ENCODE data around the gene OR51D1. TPM values are rescaled to one million over a fixed set of nuclear protein-coding genes. Genes with fewer than 3 reads are reported as not detected.

Gene OR51D1
- total and polyA plus RNA-seq, 8 donors = not detected

DNA sequence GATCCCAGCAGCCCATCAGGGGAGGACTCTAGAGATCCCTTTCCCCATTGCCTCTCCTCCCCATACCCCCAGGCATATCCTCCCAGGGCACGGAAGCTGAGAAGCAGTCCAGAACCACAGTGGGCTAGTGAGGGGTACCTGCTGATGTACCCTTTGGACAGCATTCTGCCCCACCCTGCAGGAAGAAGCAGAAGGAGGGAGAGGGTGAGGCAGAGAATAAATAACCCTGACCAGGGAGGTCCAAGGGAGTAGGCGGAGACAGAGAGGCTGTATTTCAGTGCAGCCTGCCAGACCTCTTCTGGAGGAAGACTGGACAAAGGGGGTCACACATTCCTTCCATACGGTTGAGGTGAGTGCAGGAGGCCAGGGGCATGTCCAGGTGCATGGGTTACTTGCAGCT is 6.4 kb downstream of the OR51D1 start, which contains the start of gene OR51E1:
OR51E1 (plus strand) TSS at position 301 of the 400 bp plus-strand sequence. CDS start 8,545 bp downstream, outside the sequence.
- DNase-seq (no peak), ATAC-seq (no peak)
- no peak within 1 kb of the TSS for H3K4me3 ChIP-seq
- H3K9me3 ChIP-seq = no peaks in the 10 kb centered on the region
- H3K27me3 ChIP-seq = no peaks in the 10 kb centered on the region
- no peaks in the 10 kb centered on the region for H3K4me1 ChIP-seq
- intact Hi-C loops (cut with DNase I) = loop anchor here in 1 of 2 donors (5.0 kb wide), 1 partner anchor 359 kb away; no protein-coding TSS in a partner anchor
- no peak within 1 kb of the TSS for H3K27ac ChIP-seq
- TF ChIP-seq, protein P1, sequence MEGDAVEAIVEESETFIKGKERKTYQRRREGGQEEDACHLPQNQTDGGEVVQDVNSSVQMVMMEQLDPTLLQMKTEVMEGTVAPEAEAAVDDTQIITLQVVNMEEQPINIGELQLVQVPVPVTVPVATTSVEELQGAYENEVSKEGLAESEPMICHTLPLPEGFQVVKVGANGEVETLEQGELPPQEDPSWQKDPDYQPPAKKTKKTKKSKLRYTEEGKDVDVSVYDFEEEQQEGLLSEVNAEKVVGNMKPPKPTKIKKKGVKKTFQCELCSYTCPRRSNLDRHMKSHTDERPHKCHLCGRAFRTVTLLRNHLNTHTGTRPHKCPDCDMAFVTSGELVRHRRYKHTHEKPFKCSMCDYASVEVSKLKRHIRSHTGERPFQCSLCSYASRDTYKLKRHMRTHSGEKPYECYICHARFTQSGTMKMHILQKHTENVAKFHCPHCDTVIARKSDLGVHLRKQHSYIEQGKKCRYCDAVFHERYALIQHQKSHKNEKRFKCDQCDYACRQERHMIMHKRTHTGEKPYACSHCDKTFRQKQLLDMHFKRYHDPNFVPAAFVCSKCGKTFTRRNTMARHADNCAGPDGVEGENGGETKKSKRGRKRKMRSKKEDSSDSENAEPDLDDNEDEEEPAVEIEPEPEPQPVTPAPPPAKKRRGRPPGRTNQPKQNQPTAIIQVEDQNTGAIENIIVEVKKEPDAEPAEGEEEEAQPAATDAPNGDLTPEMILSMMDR (IDR thresholded peaks at IDR 0.05) = no peak
- no peaks in the 10 kb centered on the region for H3K36me3 ChIP-seq

DNA sequence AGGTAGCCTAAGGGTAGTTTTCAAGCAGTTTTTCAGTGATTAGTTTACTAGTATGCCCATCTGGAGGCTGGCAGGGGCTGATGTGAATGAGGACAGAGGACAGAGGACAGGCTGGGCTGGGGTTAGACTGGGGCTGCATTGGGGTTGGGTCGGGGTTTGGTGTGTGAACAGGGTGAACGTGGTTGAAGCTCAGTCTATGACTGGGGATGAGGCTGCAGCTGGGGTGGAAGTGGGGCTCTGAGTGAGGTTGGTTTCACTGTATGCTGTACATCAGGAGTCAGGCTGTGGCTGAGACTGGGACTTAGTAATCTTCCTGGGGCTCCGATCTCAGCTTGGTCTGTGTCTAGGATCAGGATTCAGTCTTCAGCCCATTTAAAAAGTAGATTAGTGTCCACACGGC is 7.0 kb downstream of the OR51D1 start:
- Histone ChIP-seq H3K27ac (no peak overlapping the region), H3K36me3 (no peaks in the 10 kb centered on the region), H3K27me3 (no peaks in the 10 kb centered on the region), H3K4me1 (no peaks in the 10 kb centered on the region), H3K9me3 (no peaks in the 10 kb centered on the region), H3K4me3 (no peak overlapping the region)
- TF ChIP-seq, protein P1 (IDR thresholded peaks at IDR 0.05) = no peak
- no peak for ATAC-seq
- intact Hi-C loops (cut with DNase I) = loop anchor here in 1 of 2 donors (5.0 kb wide), 1 partner anchor 358 kb away; no protein-coding TSS in a partner anchor
- DNase-seq = no peak

DNA sequence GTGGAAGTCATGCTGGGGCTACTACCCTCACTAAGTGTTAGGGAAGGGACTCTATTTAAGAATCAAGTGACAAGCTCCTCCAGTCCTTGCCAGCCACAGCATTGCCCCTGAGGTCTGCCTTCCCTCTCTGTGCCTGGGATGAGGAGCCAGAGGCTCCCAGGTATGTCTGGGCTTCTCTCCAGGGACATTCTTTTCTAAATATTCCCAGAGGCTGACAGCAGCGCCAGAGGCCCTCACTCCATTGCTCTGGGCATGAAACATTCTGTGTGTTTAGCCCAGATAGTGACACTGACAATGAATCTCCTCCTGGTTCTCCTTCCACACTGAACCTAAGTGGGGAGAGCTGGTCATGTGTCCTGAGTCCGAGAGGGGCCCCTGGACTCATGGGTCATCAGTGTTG is 8.7 kb downstream of the OR51D1 start:
- TF ChIP-seq, protein P1 (IDR thresholded peaks at IDR 0.05) = no peak
- intact Hi-C loops (cut with DNase I) = no loop called here
- H3K27ac ChIP-seq = no peak overlapping the region
- no peaks in the 10 kb centered on the region for H3K27me3 ChIP-seq
- no peak for ATAC-seq
- H3K36me3 ChIP-seq = no peaks in the 10 kb centered on the region
- DNase-seq = no peak
- H3K4me3 ChIP-seq = no peak overlapping the region
- no peaks in the 10 kb centered on the region for H3K4me1 ChIP-seq
- H3K9me3 ChIP-seq = no peaks in the 10 kb centered on the region

DNA sequence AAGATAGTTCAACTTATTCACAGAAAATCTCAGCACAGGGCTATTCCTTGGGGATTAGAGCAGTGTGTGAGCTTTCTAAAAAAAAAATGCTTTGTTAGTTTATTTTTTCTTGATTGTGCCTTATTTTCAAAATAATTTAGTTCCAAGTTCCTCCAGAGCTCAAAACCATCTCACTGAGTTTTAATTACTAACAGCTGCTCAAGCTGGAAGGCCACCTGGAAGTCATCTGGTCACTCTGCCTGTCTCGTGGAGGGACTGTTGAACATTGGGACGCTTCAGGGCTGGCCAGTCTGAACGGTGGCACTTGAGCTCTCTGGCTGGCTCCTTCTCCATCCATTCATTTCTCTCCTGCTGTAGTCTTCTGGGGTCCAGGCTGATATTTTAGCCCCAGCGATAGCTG is 10.5 kb downstream of the OR51D1 start:
- no peaks in the 10 kb centered on the region for H3K9me3 ChIP-seq
- intact Hi-C loops (cut with DNase I) = no loop called here
- TF ChIP-seq, protein P1 (IDR thresholded peaks at IDR 0.05) = no peak
- no peak overlapping the region for H3K4me3 ChIP-seq
- H3K27ac ChIP-seq = no peak overlapping the region
- no peak for ATAC-seq
- H3K27me3 ChIP-seq = no peaks in the 10 kb centered on the region
- no peak for DNase-seq
- H3K4me1 ChIP-seq = no peaks in the 10 kb centered on the region
- H3K36me3 ChIP-seq = no peaks in the 10 kb centered on the region

DNA sequence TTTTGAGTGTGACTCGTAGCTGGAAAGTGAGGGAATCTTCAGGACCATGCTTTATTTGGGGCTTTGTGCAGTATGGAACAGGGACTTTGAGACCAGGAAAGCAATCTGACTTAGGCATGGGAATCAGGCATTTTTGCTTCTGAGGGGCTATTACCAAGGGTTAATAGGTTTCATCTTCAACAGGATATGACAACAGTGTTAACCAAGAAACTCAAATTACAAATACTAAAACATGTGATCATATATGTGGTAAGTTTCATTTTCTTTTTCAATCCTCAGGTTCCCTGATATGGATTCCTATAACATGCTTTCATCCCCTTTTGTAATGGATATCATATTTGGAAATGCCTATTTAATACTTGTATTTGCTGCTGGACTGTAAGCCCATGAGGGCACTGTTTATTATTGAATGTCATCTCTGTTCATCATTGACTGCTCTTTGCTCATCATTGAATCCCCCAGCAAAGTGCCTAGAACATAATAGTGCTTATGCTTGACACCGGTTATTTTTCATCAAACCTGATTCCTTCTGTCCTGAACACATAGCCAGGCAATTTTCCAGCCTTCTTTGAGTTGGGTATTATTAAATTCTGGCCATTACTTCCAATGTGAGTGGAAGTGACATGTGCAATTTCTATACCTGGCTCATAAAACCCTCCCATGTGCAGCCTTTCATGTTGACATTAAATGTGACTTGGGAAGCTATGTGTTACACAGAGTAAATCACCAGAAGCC is 17.5 kb downstream of the OR51D1 start:
- no peaks in the 10 kb centered on the region for H3K9me3 ChIP-seq
- H3K4me3 ChIP-seq = no peak overlapping the region
- no peaks in the 10 kb centered on the region for H3K27me3 ChIP-seq
- no peak for ATAC-seq
- H3K27ac ChIP-seq = no peak overlapping the region
- no peaks in the 10 kb centered on the region for H3K36me3 ChIP-seq
- TF ChIP-seq, protein P1 (IDR thresholded peaks at IDR 0.05) = no peak
- no peaks in the 10 kb centered on the region for H3K4me1 ChIP-seq
- DNase-seq = no peak
- intact Hi-C loops (cut with DNase I) = no loop called here
